ENCODE data around the gene FGF9.

Gene FGF9

GRCh38 chr13:21717817-21718216 lies 46.9 kb downstream of the FGF9 start:
- no peak for DNase-seq

DNA sequence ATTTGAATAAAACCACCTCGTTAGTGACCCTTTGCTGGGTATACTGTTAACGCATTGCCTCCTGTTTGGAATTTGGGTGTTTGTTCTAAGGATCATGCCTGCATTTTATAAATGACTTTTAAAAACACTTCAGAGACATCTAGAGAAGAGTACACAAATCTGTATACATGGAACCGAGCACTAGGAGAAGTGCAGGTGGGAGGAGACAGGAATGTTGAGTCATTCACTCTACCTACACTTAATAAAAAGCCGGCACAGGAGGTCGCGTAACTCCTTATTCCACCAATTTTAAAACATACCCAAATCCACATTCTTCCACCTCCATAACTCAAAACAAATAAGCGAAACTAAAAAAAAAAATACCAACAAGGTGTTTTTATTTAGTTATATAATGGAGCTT lies 48.6 kb downstream of the FGF9 start:
- no peak for DNase-seq

DNA sequence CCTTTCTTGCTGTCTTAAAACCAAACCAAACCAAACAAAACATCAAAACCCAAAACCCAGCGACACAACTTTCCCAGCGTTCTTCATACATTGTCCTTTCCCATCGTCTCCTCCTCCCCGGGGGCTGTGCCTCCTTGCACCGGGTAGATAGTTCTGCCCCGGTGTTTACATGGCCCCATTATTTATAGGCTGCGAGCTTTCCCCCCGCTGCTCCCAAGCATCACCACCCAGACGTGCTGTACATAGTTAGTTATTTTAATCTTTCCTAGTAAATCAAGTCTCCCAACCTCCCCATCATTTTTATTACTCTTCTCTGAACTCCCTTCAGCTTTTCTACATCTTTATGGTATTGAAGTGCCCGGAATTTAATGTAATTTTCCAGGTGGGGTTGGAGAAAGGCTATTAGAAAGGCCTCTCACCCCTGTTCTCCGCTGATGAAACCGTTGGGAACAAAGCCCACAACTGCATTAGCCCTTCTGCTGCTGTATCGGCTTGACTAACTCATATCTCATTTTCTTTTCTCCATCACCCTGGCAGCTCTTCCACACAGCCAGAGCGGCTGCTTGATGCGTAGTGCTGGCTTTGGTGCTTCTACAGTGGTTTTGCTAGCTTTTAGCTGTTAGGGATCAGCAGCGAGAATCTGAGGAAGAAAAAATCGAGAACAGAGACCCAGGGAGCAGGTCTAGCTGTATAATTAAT lies 53.1 kb downstream of the FGF9 start:
- DNase-seq: no peak

DNA sequence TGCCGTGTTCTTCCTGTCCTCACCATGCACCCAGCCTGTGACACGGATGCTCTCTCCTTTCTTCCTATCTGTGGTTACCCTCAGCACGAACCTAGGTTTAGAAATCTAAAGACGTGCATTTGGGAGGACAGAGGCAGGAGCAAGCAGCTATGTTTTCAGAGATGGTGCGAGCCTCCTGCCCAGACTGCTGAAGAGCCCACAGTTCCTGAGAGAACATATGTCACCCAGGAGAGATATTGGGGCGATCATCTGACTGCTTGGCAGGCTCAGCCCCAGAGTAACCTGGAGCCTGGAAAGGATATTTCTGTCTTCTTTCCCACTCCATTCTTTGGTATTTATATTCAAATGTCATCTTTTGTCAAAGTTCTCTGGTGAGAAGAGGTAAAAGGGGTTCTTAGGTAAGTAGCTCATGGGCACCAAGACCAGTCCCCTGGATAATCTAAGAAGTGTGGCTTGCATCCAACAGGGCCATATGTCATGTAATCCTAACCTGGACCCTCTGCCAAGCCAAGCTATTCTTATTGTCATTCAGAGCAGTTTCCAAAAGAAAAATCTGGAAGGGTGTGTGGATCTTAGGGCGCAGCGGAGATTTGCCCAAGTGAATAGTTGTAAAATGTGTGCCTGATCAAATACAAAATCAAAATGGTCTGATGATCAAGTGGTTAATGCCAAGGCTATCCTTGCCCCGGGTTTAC lies 59.5 kb downstream of the FGF9 start:
- no peak for DNase-seq

GRCh38 chr13:21733475-21734263 lies 62.8 kb downstream of the FGF9 start:
- no peak for DNase-seq

DNA sequence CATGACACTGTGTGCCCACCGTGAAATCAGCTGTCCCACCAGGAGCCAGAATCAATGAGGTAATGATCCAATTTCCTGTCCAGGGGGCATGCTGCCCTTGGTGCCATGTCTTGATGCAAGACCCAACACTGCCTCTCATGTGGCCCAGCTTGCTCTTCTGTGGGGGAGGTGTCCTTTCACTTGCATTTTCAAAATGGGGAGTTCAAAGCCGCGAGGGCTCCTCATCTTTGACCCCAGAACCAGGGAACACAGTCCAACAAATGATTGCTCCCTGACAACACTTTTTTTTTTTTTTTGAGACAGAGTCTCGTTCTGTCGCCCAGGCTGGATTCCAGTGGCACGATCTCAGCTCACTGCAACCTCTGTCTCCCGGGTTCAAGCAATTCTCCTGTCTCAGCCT lies 64.1 kb downstream of the FGF9 start:
- no peak for DNase-seq

DNA sequence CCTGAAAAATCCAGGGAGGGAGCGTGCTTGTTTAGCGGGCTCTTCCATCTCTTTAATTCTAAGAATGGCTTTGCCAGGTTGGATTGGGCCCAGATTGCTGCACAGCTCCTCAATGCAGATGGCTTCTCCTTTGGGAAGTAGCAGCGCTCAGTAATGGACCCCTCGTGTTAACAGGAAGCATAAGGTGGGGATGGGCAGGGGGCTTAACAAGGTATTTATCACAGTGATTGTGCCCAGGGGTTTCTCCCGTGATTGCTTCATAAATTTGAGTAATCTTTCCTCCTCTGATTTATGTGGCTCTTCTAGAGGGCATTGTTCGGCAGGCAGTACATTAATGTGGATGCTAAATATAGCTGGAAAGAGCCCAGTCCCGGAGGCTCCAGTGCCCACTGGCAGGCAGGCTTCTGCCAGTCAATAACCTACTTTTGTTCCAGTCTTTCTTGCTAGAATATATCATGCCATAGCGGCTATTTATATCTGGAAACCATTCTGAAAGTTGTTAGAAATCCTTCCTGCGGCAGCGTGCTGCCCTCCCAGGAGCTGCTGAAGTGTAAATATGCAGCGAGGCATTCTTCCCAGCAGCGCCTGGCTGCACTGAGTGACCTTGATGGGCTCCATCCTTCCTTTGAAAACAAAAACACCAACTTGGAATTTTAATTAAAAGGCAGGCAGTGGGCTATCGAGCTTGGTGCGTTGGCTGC lies 65.0 kb downstream of the FGF9 start:
- no peak for DNase-seq

- no peak for DNase-seq
Measured at GRCh38 chr13:21736926-21737325, 66.1 kb downstream of the FGF9 start.

- DNase-seq: no peak
Measured at GRCh38 chr13:21738630-21739029, 67.8 kb downstream of the FGF9 start.

- DNase-seq: no peak
Measured at GRCh38 chr13:21739771-21740170, 68.9 kb downstream of the FGF9 start.

DNA sequence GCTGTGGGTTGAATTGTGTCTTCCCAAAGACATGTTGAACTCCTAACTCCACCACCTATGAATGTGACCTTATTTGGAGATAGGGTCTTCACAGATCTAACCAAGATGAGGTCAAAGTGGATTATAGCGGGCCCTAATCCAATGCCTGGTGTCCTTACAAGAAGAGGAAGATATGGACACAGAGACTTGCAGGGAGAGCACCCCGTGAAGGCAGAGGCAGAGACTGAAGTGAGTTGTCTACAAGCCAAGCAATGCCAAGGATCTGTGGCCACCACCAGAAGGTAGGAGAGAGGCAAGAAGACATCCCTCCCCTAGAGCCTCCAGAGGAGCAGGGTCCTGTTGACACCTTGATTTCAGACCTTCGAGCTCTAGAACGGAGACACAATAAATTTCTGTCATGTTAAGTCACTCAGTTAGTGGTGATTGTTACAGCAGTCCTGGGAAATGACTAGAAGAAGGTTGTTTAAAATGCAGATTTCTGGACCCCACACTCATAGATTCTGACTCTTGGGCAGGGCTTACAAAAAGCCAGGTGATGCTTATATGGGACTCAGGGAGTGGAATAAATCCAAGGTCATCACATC lies 70.6 kb downstream of the FGF9 start:
- DNase-seq: no peak

- DNase-seq: no peak
Measured at GRCh38 chr13:21742096-21742495, 71.2 kb downstream of the FGF9 start.

- no peak for DNase-seq
Measured at GRCh38 chr13:21744149-21744548, 73.3 kb downstream of the FGF9 start.

DNA sequence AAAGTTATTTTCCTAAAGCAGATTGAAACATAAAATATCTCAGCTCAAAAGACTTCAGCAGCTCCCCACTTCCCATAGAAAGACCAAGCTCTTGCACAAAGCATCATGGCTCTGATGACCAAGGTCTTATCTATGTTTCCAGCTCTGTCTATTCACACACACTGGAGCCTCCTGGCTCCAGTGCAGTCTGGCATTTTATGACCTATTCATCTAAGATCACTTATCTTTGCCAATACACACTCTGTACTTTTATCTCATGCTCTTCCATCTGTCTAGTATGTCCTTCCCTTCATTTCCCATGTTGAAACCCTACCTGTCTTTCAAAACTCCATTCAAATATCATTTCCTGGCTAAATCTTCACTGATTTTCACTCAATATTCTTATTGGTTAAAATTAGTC lies 74.4 kb downstream of the FGF9 start:
- no peak for DNase-seq

GRCh38 chr13:21747456-21747855 lies 76.6 kb downstream of the FGF9 start:
- no peak for DNase-seq

DNA sequence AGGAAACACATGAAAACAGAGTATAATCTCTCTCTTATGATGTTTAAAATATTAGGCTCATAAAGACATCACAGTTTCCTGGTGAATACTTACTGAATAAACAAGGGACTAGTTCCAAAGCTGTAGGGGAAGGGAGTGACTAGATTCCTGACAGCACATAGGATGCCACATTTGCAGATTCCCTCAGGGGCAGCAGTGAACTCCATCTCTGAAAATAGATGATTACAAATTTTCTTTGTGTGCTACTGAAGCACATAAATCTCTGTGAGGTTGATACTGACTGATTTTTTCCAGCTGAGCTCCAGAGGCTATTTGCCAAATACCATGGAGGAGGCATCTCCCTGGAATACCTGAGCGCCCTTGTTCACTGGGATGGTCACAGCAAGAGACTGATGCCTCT lies 77.3 kb downstream of the FGF9 start:
- DNase-seq: no peak

DNA sequence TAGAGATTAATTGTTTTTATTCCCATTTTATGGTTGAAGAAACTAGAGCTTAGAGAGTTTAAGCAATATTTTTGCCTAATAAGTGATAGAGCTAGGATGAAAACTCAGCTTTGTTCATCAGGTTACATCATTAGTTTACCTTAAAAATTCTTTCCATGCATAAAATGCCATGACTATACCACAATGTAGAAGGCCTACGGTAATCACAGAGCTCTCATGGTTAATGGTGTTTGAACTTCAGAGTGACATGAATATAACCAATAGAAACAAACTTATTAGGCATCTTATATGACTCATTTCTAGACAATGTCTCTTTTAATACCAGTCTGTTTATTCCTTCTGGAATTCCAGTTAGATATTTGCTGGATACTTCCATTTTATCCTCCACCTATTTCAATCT lies 78.5 kb downstream of the FGF9 start:
- no peak for DNase-seq

- no peak for DNase-seq
Measured at GRCh38 chr13:21752501-21752900, 81.6 kb downstream of the FGF9 start.

DNA sequence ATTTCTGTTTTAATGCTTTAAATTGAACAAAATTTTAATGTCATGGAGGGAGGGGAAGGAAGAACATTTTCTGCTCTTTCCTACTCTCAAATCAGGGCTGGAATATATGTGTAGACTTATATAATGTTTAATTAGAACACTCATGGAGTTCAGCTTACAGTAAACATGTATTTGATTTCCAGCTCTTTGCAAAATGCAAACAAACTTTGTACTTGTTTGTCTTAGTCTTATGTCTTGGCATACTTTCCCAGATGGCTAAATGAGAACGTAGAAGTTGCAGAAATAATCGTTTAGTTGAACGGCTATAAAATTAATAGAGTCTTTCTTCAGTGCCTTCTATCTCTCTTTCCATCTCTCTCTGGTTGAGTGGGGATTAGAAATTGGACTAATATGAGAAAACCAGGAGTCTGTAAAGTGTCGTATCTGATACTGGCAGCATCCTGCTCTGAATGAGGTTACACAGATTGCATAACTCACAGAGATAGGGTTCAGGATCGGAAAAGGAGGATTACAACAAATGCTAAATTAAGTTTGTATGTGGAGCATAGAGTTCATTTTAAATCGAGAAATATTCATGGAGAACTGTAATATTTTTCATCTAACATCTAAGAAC lies 82.3 kb downstream of the FGF9 start:
- no peak for DNase-seq
